A549 (cell line): ENCODE measurements around the gene SYT6. TPM values are rescaled to one million over a fixed set of nuclear protein-coding genes. Genes with fewer than 3 reads are reported as not detected.

Experiments
- ATAC-seq, 2 experiments: fragments of 200-7000 bp in 1 of 2; fragments of >200 bp in 1 of 2; cut with Nextera tagmentation in 1 of 2; cut with Tn5 transposase in 1 of 2; 3 replicates each; pipeline versions ENCODE4 v1.8.0 to v1.9.1; 2018 to 2020; ENCODE audit warnings: mild to moderate bottlenecking in 1 of 2, moderate library complexity in 1 of 2
- CTCF ChIA-PET: fragments of 300-600 bp; sonication (Branson Sonifier 250); formaldehyde crosslinking; extraction: SDS; loops from one replicate; lab custom pipeline; 2021; ENCODE audit warnings: antibody characterized with exemption, inconsistent platforms; lab: Yijun Ruan, JAX
- POLR2A ChIA-PET: fragments of 350-600 bp; formaldehyde crosslinking; extraction: SDS; loops from one replicate; lab custom pipeline; 2021; ENCODE audit warnings: antibody characterized with exemption, inconsistent platforms; lab: Yijun Ruan, JAX
- DNase-seq, 2 experiments: peaks; one replicate each; pipeline versions ENCODE4 v3.0.0 to v3.0.0-alpha.2; 2011 to 2016; ENCODE audit warnings: low read depth in 1 of 2, low spot score in 1 of 2
- FAIRE-seq: peaks from 2 replicates; lab custom pipeline; 2011; peaks lifted over from hg19 to GRCh38; lab: Jason Lieb, UNC
- H3K27ac ChIP-seq, 2 experiments: fragments of >200 bp; sonication (Bioruptor Twin); formaldehyde crosslinking; 3 replicates each; pipeline ENCODE4 v1.5.1; 2016 to 2017
- H3K4me1 ChIP-seq: fragments of >200 bp; sonication (Bioruptor Twin); formaldehyde crosslinking; 3 replicates; pipeline ENCODE4 v1.6.1; 2016
- H3K4me2 ChIP-seq: fragments of >200 bp; sonication (Bioruptor Twin); formaldehyde crosslinking; 3 replicates; pipeline ENCODE4 v1.6.1; 2016
- H3K4me3 ChIP-seq: fragments of >200 bp; sonication (Bioruptor Twin); formaldehyde crosslinking; 3 replicates; pipeline ENCODE4 v1.5.1; 2016
- H3K9me3 ChIP-seq: fragments of >200 bp; sonication (Bioruptor Twin); formaldehyde crosslinking; 3 replicates; pipeline ENCODE4 v1.6.1; 2016
- BHLHE40 ChIP-seq: IDR thresholded peaks from 2 replicates; pipeline ENCODE4 v1.6.1; 2012; ENCODE audit warnings: low read depth, low read length, inconsistent platforms
- CBX2 ChIP-seq: fragments of 200-600 bp; sonication (generic); IDR thresholded peaks from 2 replicates; pipeline ENCODE4 v1.6.1; 2016; ENCODE audit warnings: low read depth, mild to moderate bottlenecking, borderline replicate concordance
- CEBPB ChIP-seq, 2 experiments: fragments of >200 bp in 1 of 2; sonication (Bioruptor Twin) in 1 of 2; formaldehyde crosslinking in 1 of 2; IDR thresholded peaks; 2 replicates each; pipeline ENCODE4 v1.6.1; 2012 to 2016
- E2F6 ChIP-seq: IDR thresholded peaks from 2 replicates; pipeline ENCODE4 v1.6.1; 2012; ENCODE audit warnings: low read depth, borderline replicate concordance
- EHF ChIP-seq: fragments of 250-450 bp; sonication (Bioruptor Pico); IDR thresholded peaks from 2 replicates; pipeline ENCODE4 v1.5.0; 2020; ENCODE audit warnings: mild to moderate bottlenecking
- ESRRA ChIP-seq: fragments of 150-350 bp; IDR thresholded peaks from 2 replicates; pipeline ENCODE4 v1.6.1; 2014; ENCODE audit warnings: mild to moderate bottlenecking, low read length, borderline replicate concordance
- FOXS1 ChIP-seq: fragments of 250-450 bp; sonication (Bioruptor Pico); IDR thresholded peaks from 2 replicates; pipeline ENCODE4 v1.5.0; 2020; ENCODE audit warnings: mild to moderate bottlenecking, moderate library complexity
- HDAC2 ChIP-seq: fragments of 200-600 bp; sonication (generic); IDR thresholded peaks from 2 replicates; pipeline ENCODE4 v1.6.1; 2016
- HOXA7 ChIP-seq: fragments of 250-450 bp; sonication (Bioruptor Pico); IDR thresholded peaks from 2 replicates; pipeline ENCODE4 v1.5.0; 2020; ENCODE audit warnings: mild to moderate bottlenecking, moderate library complexity
- HOXB13 ChIP-seq: fragments of 250-450 bp; sonication (Bioruptor Pico); IDR thresholded peaks from 2 replicates; pipeline ENCODE4 v1.5.0; 2020; ENCODE audit warnings: low read depth, mild to moderate bottlenecking, moderate library complexity
- KDM1A ChIP-seq: fragments of 200-600 bp; sonication (generic); IDR thresholded peaks from 2 replicates; pipeline ENCODE4 v1.6.1; 2016; ENCODE audit warnings: low read depth, mild to moderate bottlenecking
- MAZ ChIP-seq: fragments of 150-350 bp; IDR thresholded peaks from 2 replicates; pipeline ENCODE4 v1.6.1; 2014; ENCODE audit warnings: antibody characterized with exemption, low read depth, low read length, borderline replicate concordance
- MYC ChIP-seq: IDR thresholded peaks from 2 replicates; pipeline ENCODE4 v1.6.1; 2012; ENCODE audit warnings: mild to moderate bottlenecking, inconsistent platforms, low read length, improper control_type of control experiment, borderline replicate concordance
- NFE2L2 ChIP-seq: fragments of 150-350 bp; conservative IDR thresholded peaks from 2 replicates; pipeline ENCODE4 v1.6.1; 2014; ENCODE audit warnings: low read length
- NPAS2 ChIP-seq: fragments of 250-450 bp; sonication (Bioruptor Pico); IDR thresholded peaks from 2 replicates; pipeline ENCODE4 v1.8.0; 2022; ENCODE audit warnings: mild to moderate bottlenecking, moderate library complexity, borderline replicate concordance
- PHF8 ChIP-seq: fragments of 200-600 bp; sonication (generic); IDR thresholded peaks from 2 replicates; pipeline ENCODE4 v1.6.1; 2016; ENCODE audit warnings: low read depth, mild to moderate bottlenecking, antibody characterized with exemption, moderate library complexity, borderline replicate concordance
- POLR2A ChIP-seq: IDR thresholded peaks from 2 replicates; pipeline ENCODE4 v1.6.1; 2012; ENCODE audit warnings: mild to moderate bottlenecking, low read length
- RARB ChIP-seq: fragments of 250-450 bp; sonication (Bioruptor Pico); IDR thresholded peaks from 2 replicates; pipeline ENCODE4 v1.8.0; 2021; ENCODE audit warnings: mild to moderate bottlenecking, moderate library complexity
- RCOR1 ChIP-seq: fragments of 150-350 bp; IDR thresholded peaks from 2 replicates; pipeline ENCODE4 v1.6.1; 2014; ENCODE audit warnings: antibody characterized with exemption, low read length, low read depth
- RFX5 ChIP-seq: fragments of 450-650 bp; IDR thresholded peaks from 2 replicates; pipeline ENCODE4 v1.7.1; 2014; ENCODE audit warnings: antibody characterized with exemption, mild to moderate bottlenecking, moderate library complexity
- SMC3 ChIP-seq: fragments of >200 bp; sonication (Bioruptor Twin); formaldehyde crosslinking; IDR thresholded peaks from 3 replicates; pipeline ENCODE4 v1.6.1; 2018; ENCODE audit warnings: inconsistent platforms
- SREBF2 ChIP-seq: fragments of 450-650 bp; IDR thresholded peaks from 2 replicates; pipeline ENCODE4 v1.6.1; 2014; ENCODE audit warnings: mild to moderate bottlenecking, moderate library complexity
- TFCP2L1 ChIP-seq: fragments of 250-450 bp; sonication (Bioruptor Pico); IDR thresholded peaks from 2 replicates; pipeline ENCODE4 v1.5.0; 2021; ENCODE audit warnings: mild to moderate bottlenecking
- TP53 ChIP-seq: fragments of 250-450 bp; sonication (Bioruptor Pico); IDR thresholded peaks from 2 replicates; pipeline ENCODE4 v1.5.0; 2021; ENCODE audit warnings: mild to moderate bottlenecking, moderate library complexity
- USF2 ChIP-seq: fragments of 450-650 bp; IDR thresholded peaks from 2 replicates; pipeline ENCODE4 v1.6.1; 2014; ENCODE audit warnings: antibody characterized with exemption
- ZFP36 ChIP-seq: fragments of 450-650 bp; IDR thresholded peaks from 2 replicates; pipeline ENCODE4 v1.6.1; 2014; ENCODE audit warnings: borderline replicate concordance; ENCODE audit not compliant: partially characterized antibody
- ZSCAN20 ChIP-seq: fragments of 250-450 bp; sonication (Bioruptor Pico); IDR thresholded peaks from 2 replicates; pipeline ENCODE4 v1.8.0; 2022; ENCODE audit warnings: mild to moderate bottlenecking, moderate library complexity
- WGBS: methylation state at CpG from one replicate; pipeline ENCODE4 v1.1.6; 2017; ENCODE audit errors: missing lambda C conversion rate; 5-methylcytosine and 5-hydroxymethylcytosine counted together
- polyA plus RNA-seq, 4 experiments: library from polyadenylated mRNA; depleted of rRNA in 3 of 4; stranded (reverse); fragments of >200 nt; fragmentation: RNase III in 1 of 4; extraction: RNeasy Plus Mini Kit Qiagen cat#74134 plus additional on column Dnase treatment in 1 of 4; gene quantifications; 2 replicates in 3 of 4; 3 replicates in 1 of 4; pipeline ENCODE4 v1.2.3, GENCODE V29; 2011 to 2017
- TF ChIP-seq, protein P1 (sequence below): fragments of >200 bp; sonication (Bioruptor Twin); formaldehyde crosslinking; IDR thresholded peaks from 2 replicates; pipeline ENCODE4 v1.6.1; 2016
- TF ChIP-seq, protein P2 (sequence below): IDR thresholded peaks from 2 replicates; pipeline ENCODE4 v1.6.1; 2012

Gene SYT6
- polyA plus RNA-seq, 2 of the 4 experiments (the other 2 are of a cell fraction): 0.57 to 1.1 TPM

DNA sequence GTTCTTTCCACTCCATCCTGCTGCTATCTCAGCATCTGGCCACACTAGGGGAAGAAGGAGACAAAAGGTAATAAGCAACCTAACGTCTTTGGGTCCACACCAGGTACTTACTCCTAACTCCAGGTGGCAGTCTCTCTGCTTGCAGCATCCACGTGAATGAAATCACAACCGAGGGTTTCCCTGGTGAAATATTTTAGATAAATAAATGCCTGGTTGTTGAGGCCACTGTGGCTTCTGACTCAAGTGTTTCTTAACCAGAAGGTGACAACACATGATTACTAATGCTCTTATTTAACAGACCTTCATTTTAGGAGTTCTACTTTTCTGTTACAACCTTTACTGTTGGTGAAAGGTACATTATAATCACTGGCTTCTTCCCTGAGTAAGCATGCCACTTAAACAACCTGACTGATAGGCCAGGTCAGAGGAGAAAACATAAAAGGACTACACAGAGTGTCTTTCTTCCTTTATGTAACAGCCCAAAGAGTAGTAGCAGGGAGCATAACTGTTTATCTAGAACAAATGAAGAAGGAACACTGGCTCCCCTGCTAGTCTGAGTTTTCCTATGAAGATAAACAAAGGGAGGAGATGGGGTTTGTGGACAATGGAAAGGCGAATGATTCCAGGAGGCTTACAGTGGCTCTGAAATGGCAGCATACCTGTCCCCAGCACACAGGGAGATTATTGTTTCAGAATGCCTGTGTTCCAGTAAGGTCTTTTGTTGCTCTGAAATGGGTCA is 59.9 kb downstream of the SYT6 start (continued):
- TF ChIP-seq CBX2 (no peak), E2F6 (no peak), BHLHE40 (no peak)
- TF ChIP-seq, protein P1, sequence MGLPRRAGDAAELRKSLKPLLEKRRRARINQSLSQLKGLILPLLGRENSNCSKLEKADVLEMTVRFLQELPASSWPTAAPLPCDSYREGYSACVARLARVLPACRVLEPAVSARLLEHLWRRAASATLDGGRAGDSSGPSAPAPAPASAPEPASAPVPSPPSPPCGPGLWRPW: no peak
- TF ChIP-seq, all 56 proteins: peak for 0

DNA sequence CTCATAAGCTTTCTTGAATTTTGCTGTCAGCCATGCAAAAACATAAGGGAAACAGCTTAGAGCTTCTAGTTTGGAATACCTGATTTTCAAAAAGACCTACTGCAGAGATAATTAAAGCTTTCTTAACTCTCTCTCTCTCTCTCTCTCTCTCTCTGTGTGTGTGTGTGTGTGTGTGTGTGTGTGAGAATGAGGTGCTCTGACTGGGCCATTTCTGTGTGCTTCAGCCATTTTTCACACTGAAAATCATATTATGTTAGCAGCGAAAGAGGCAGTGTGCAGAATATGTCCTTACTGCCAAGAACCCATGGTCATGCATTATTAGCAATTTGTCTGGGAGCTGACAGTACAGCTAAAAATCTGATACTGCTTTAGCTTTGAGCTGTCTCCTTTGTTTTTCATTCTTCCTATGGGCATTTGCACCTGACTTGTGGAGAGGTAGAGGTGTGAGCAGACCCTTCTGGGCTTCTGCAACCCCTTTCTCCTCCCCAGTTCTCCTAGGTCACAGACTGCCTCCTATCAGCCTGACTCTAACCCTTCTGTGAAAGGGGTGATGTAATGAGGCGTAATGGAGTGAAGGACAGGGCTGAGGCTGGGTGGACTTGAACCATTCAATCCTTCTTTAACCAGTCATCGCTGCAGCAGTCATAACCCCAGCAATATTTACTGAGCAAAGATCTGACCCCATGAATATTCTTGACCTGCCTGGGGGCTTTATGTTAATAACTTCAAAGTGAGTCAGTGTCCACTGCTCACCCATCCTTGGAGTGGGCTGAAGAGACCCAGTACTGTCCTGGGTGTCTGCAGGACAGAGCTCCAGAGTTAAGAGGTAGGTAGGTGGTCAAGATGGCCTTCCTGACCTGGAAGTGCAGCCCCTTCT is 61.2 kb downstream of the SYT6 start:
- H3K4me3 ChIP-seq: no peak overlapping the region
- H3K4me2 ChIP-seq: no peak overlapping the region
- WGBS: 33% methylated on average over 2 of the region's 3 CpGs
- POLR2A ChIA-PET: no interaction called here
- no peaks in the 10 kb centered on the region for H3K9me3 ChIP-seq
- ATAC-seq: no peak
- CTCF ChIA-PET: interaction anchor here (0.7 to 1.2 kb wide), 3 partner anchors 46 to 559 kb away, joined by 3 to 4 read pairs (median 3); no protein-coding TSS in a partner anchor
- no peak overlapping the region for H3K27ac ChIP-seq
- TF ChIP-seq MYC (no peak), RCOR1 (no peak), RFX5 (no peak), ZSCAN20 (CRISPR knock-in tag) (no peak), USF2 (no peak), SMC3 (no peak), E2F6 (no peak), NPAS2 (CRISPR knock-in tag) (no peak)
- TF ChIP-seq, protein P2, sequence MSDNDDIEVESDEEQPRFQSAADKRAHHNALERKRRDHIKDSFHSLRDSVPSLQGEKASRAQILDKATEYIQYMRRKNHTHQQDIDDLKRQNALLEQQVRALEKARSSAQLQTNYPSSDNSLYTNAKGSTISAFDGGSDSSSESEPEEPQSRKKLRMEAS: no peak
- FAIRE-seq: no peak
- no peak for DNase-seq
- no peaks in the 10 kb centered on the region for H3K4me1 ChIP-seq

DNA sequence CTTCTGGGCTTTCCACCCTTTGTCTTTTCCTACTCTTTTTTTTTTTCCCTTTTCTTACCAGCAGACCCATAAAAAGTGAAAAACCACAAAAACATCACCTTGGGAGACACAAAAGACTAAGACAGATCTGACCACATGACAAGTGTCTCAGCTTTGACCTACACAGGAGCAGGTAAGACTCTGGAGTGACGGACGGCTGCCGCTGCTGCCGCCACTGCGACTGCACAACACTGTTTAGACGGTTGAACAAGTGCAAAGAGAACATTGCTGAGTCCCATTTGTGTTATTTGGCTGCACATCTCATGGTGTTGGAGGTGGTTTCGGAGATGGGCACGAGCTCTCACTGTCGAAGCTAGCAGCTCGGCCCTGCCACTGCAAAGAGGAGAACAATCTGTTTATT is 62.0 kb downstream of the SYT6 start:
- POLR2A ChIA-PET: no interaction called here
- WGBS: 75% methylated on average over 10 of the region's 10 CpGs

More for the DNA sequence above, 62.0 kb downstream of the SYT6 start:
- H3K9me3 ChIP-seq: no peaks in the 10 kb centered on the region
- H3K4me3 ChIP-seq: no peak overlapping the region
- DNase-seq: no peak
- no peak overlapping the region for H3K27ac ChIP-seq
- TF ChIP-seq KDM1A: no peak
- no peak for TF ChIP-seq PHF8
- TF ChIP-seq RARB (CRISPR knock-in tag): no peak
- TF ChIP-seq SREBF2: no peak
- TF ChIP-seq CEBPB (IDR thresholded peaks at IDR 0.05): no peak
- no peak for TF ChIP-seq MYC
- TF ChIP-seq, protein P1: no peak
- TF ChIP-seq FOXS1 (CRISPR knock-in tag): no peak
- TF ChIP-seq NFE2L2: no peak
- TF ChIP-seq USF2: no peak
- no peak for TF ChIP-seq TFCP2L1 (CRISPR knock-in tag)
- TF ChIP-seq HOXB13 (CRISPR knock-in tag): no peak
- TF ChIP-seq EHF: no peak
- no peak for TF ChIP-seq HOXA7 (CRISPR knock-in tag)
- no peak for TF ChIP-seq ZFP36
- TF ChIP-seq HDAC2: no peak
- TF ChIP-seq ESRRA: no peak
- no peak for TF ChIP-seq POLR2A
- TF ChIP-seq TP53 (CRISPR knock-in tag): no peak
- TF ChIP-seq MAZ: no peak
- TF ChIP-seq, all 56 proteins: peak for 0
- no peak for FAIRE-seq
- Histone ChIP-seq H3K4me2 (no peak overlapping the region), H3K4me1 (no peaks in the 10 kb centered on the region)
- no peak for ATAC-seq
- CTCF ChIA-PET: no interaction called here
